DND-41 (cell line): ENCODE data around the gene NIP7.

Source experiments
- ATAC-seq: fragments of 200-7000 bp; cut with Tn5 transposase; 3 replicates; pipeline ENCODE4 v1.9.1; 2021; ENCODE audit warnings: low read depth; ENCODE audit not compliant: insufficient read depth
- DNase-seq: peaks from one replicate; pipeline ENCODE4 v3.0.0-alpha.2; 2020
- H2AFZ ChIP-seq: 2 replicates; pipeline ENCODE4 v1.6.0; 2012; ENCODE audit warnings: low read depth, low read length
- H3K27ac ChIP-seq: 2 replicates; pipeline ENCODE4 v1.5.1; 2012; ENCODE audit warnings: low read length, inconsistent platforms
- H3K27me3 ChIP-seq: fragments of 200-600 bp; sonication (generic); 2 replicates; pipeline ENCODE4 v1.6.0; 2012; ENCODE audit warnings: low read length, mild to moderate bottlenecking, inconsistent platforms; ENCODE audit not compliant: insufficient read depth, poor library complexity
- H3K36me3 ChIP-seq: 2 replicates; pipeline ENCODE4 v1.5.1; 2012; ENCODE audit warnings: low read length, inconsistent platforms; ENCODE audit not compliant: insufficient read depth
- H3K4me1 ChIP-seq: 2 replicates; pipeline ENCODE4 v1.5.1; 2012; ENCODE audit warnings: mild to moderate bottlenecking, low read length; ENCODE audit not compliant: insufficient read depth
- H3K4me2 ChIP-seq: 2 replicates; pipeline ENCODE4 v1.6.0; 2012; ENCODE audit warnings: mild to moderate bottlenecking, moderate library complexity, low read length, inconsistent platforms; ENCODE audit not compliant: insufficient read depth
- H3K4me3 ChIP-seq, 2 experiments: fragments of 200-600 bp in 1 of 2; shearing (Covaris generic) in 1 of 2; 2 replicates each; pipeline ENCODE4 v1.5.1; 2012 to 2016; ENCODE audit warnings: inconsistent platforms in 2 of 2, low read length in 2 of 2, mild to moderate bottlenecking in 2 of 2, low read depth in 1 of 2, moderate library complexity in 1 of 2
- H3K79me2 ChIP-seq: 2 replicates; pipeline ENCODE4 v1.6.0; 2012; ENCODE audit warnings: low read length, inconsistent platforms; ENCODE audit not compliant: insufficient read depth
- H3K9ac ChIP-seq: 2 replicates; pipeline ENCODE4 v1.6.0; 2012; ENCODE audit warnings: low read depth, mild to moderate bottlenecking, inconsistent platforms, low read length, moderate library complexity
- H3K9me3 ChIP-seq: 2 replicates; pipeline ENCODE4 v1.5.1; 2012; ENCODE audit warnings: low read length, moderate library complexity, mild to moderate bottlenecking, inconsistent platforms; ENCODE audit not compliant: insufficient read depth, severe bottlenecking
- H4K20me1 ChIP-seq: 2 replicates; pipeline ENCODE4 v1.6.0; 2012; ENCODE audit warnings: low read length; ENCODE audit not compliant: insufficient read depth
- EZH2 ChIP-seq: IDR thresholded peaks from 3 replicates; pipeline ENCODE4 v1.6.1; 2012; ENCODE audit warnings: borderline replicate concordance, low read depth, mild to moderate bottlenecking, moderate library complexity, low read length, inconsistent platforms; ENCODE audit not compliant: severe bottlenecking
- TF ChIP-seq, protein P1 (sequence below): IDR thresholded peaks from 2 replicates; pipeline ENCODE4 v1.5.1; 2012; ENCODE audit warnings: borderline replicate concordance, low read length, moderate library complexity, mild to moderate bottlenecking; ENCODE audit not compliant: poor library complexity, severe bottlenecking; ENCODE audit errors: extremely low read depth

NIP7 gene

DNA sequence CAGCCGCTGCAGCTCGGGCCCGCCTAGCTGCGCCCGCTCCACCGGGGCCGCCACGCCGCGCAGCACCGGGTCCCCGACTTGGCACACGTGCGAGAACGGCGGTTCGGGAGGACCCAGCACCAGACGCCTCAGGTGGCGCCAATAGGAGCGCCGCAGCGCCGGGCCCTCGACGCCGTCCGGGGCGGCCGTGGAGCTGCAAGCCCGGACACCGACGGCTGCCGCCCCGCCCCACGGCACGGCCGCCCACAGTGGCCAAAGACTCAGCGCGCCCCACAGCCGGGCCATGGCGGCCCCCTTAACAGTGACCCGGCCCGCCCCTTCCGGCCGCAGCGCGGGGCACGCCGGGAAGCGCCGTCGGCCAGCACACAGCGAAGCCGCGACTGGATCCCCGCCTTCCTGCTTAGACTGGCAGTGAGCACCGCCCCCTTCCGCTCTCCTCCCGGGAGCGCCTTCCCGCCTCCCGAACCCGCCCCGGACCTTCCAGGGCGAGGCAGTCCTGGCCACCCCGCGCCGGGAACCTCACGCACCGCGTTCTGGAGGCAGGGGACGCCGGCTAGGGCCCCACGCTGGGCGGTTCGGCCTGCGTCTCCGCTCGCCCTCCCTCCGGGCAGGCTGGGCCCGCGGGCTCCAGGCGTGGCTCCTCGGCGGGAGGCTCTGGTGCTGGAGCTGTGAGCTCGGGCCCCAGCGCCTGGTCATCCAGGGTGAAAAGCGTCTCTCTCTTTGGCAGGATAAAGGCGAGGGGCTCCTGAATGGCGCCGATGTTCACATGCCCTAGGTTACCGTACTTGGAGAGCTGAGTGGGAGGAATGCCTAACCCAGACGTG is 9.1 kb upstream of the NIP7 start, which contains the start of gene PDF:
Gene PDF (minus strand): TSS at position 303 of the 824 bp plus-strand sequence. CDS start 18 bp downstream, at position 285.
- H3K36me3 ChIP-seq = peaks cover 72% of the 10 kb centered on the region
- peak; percentile 92 for DNase-seq
- H3K9ac ChIP-seq = peak within 1 kb of the TSS; percentile 96
- peak within 1 kb of the TSS; percentile 94 for H3K4me2 ChIP-seq
- peak within 1 kb of the TSS; percentile 65 to 89 for H3K4me3 ChIP-seq
- H3K9me3 ChIP-seq = no peaks in the 10 kb centered on the region
- H3K27me3 ChIP-seq = no peaks in the 10 kb centered on the region
- peak; percentile 95 for ATAC-seq
- peaks cover 57% of the 10 kb centered on the region for H3K4me1 ChIP-seq
- H3K27ac ChIP-seq = peak within 1 kb of the TSS; percentile 93
- TF ChIP-seq, protein P1, sequence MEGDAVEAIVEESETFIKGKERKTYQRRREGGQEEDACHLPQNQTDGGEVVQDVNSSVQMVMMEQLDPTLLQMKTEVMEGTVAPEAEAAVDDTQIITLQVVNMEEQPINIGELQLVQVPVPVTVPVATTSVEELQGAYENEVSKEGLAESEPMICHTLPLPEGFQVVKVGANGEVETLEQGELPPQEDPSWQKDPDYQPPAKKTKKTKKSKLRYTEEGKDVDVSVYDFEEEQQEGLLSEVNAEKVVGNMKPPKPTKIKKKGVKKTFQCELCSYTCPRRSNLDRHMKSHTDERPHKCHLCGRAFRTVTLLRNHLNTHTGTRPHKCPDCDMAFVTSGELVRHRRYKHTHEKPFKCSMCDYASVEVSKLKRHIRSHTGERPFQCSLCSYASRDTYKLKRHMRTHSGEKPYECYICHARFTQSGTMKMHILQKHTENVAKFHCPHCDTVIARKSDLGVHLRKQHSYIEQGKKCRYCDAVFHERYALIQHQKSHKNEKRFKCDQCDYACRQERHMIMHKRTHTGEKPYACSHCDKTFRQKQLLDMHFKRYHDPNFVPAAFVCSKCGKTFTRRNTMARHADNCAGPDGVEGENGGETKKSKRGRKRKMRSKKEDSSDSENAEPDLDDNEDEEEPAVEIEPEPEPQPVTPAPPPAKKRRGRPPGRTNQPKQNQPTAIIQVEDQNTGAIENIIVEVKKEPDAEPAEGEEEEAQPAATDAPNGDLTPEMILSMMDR = peak; percentile 1
- no peak for TF ChIP-seq EZH2
- peaks cover 43% of the 10 kb centered on the region for H4K20me1 ChIP-seq
- H3K79me2 ChIP-seq = peaks cover 68% of the 10 kb centered on the region
- peak within 1 kb of the TSS; percentile 87 for H2AFZ ChIP-seq

DNA sequence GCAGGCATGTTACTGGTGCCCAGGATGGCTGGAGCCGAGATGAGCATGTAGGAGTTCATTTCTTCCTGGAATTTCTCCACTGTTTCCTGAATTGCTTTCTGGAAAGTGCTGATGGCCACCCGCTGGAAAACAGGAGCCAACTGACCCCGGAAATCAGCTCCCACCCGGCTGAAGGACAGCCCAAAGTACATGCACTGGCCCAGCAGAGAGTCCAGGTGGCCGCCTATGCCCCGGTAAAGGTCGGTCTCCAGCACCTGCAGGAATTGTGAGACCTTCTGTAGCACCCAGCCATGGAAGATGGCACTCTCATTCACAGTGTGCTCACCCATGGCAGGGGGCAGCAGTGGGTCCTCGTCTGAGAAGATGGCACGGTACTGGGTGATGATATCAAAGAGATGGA is 4.9 kb upstream of the NIP7 start:
- H3K9ac ChIP-seq = no peak overlapping the region
- H2AFZ ChIP-seq = no peak overlapping the region
- H3K79me2 ChIP-seq = peaks cover 53% of the 10 kb centered on the region
- DNase-seq (no peak), ATAC-seq (no peak)
- no peak overlapping the region for H3K4me2 ChIP-seq
- TF ChIP-seq EZH2 = no peak
- TF ChIP-seq, protein P1 = no peak
- H4K20me1 ChIP-seq = peaks cover 3% of the 10 kb centered on the region
- no peak overlapping the region for H3K4me3 ChIP-seq
- H3K9me3 ChIP-seq = no peaks in the 10 kb centered on the region
- no peak overlapping the region for H3K27ac ChIP-seq
- H3K36me3 ChIP-seq = peaks cover 48% of the 10 kb centered on the region
- no peaks in the 10 kb centered on the region for H3K27me3 ChIP-seq
- H3K4me1 ChIP-seq = peaks cover 33% of the 10 kb centered on the region

DNA sequence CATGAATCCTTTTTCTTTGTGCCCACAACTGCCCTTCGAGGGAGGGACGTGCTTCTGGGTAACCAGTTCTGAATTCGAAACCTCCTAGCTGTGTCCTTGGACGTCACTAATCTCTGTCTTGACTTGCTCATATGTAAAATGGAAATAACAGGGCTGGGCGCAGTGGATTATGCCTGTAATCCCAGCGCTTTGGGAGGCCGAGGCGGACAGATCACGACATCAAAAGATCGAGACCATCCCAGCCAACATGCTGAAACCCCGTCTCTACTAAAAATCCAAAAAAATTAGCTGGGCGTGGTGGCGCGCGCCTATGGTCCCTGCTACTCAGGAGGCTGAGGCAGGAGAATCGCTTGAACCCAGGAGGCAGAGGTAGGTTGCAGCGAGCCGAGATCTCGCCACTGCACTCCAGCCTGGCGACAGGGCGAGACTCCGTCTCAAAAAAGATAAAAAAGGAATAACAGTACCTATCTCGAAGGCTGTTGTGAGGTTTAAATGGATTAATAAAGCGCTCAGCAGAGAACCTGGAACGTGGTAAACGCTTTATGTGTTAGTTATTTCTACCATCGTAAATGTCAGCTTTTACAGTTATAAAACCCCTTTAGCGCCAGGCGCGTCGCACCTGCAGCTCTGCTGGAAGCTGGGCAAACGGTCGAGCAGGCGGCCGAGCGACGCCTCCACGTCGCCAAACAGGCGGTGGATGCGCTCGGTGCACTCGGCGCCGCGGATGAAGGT is 849 bp upstream of the NIP7 start:
- no peaks in the 10 kb centered on the region for H3K9me3 ChIP-seq
- H3K4me1 ChIP-seq = peaks cover 45% of the 10 kb centered on the region
- no peaks in the 10 kb centered on the region for H3K27me3 ChIP-seq
- peaks cover 61% of the 10 kb centered on the region for H3K36me3 ChIP-seq
- H3K4me2 ChIP-seq = peak overlapping the region; percentile 96
- H3K9ac ChIP-seq = peak overlapping the region; percentile 86
- DNase-seq (peak; percentile 28), ATAC-seq (0 out of 3 replicates have a peak, but pooled peaks have one; percentile 1)
- peak overlapping the region; percentile 85 for H3K27ac ChIP-seq
- TF ChIP-seq, protein P1 = no peak
- TF ChIP-seq EZH2 = no peak
- H3K4me3 ChIP-seq = peak overlapping the region; percentile 76 to 86
- H2AFZ ChIP-seq = peak overlapping the region; percentile 86
- no peaks in the 10 kb centered on the region; the same call in 1 of the 2 replicates for H4K20me1 ChIP-seq
- H3K79me2 ChIP-seq = peaks cover 66% of the 10 kb centered on the region
